Loucy (cell line): ENCODE results near the gene ZNF878.

Source experiments
- CTCF ChIP-seq: fragments of 200-600 bp; sonication (generic); conservative IDR thresholded peaks from 2 replicates; pipeline ENCODE4 v1.5.1; 2014; ENCODE audit warnings: mild to moderate bottlenecking, antibody characterized with exemption, low read length
- EZH2phosphoT487 ChIP-seq: fragments of 200-600 bp; IDR thresholded peaks from 2 replicates; pipeline ENCODE4 v1.6.1; 2018; ENCODE audit warnings: antibody characterized with exemption, mild to moderate bottlenecking, moderate library complexity, borderline replicate concordance

- TF ChIP-seq CTCF, result no peak
- no peak for TF ChIP-seq EZH2phosphoT487
Observed at GRCh38 chr19:12047868-12048267, 4.9 kb downstream of the ZNF878 start.
